ENCODE results near the gene PPFIBP1.

DNA sequence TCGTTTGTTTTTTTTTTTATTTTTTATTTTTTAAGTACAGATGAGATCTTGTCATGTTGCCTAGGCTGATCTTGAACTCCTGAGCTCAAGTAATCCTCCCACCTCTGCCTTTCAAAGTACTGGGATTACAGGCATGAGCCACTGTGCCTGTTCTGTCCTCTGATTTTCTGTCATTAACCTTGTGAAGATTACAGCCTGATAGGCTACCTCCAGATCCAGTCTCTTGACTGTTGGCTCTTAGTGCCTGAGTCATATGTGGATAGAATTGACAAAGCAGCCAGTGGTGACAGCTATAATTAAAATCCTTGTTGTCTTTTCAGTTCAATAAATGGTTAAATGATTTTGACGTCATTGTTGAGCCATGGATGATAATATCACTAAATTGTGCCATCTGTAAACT is 151.0 kb downstream of the PPFIBP1 start:
- TF ChIP-seq, protein P1, sequence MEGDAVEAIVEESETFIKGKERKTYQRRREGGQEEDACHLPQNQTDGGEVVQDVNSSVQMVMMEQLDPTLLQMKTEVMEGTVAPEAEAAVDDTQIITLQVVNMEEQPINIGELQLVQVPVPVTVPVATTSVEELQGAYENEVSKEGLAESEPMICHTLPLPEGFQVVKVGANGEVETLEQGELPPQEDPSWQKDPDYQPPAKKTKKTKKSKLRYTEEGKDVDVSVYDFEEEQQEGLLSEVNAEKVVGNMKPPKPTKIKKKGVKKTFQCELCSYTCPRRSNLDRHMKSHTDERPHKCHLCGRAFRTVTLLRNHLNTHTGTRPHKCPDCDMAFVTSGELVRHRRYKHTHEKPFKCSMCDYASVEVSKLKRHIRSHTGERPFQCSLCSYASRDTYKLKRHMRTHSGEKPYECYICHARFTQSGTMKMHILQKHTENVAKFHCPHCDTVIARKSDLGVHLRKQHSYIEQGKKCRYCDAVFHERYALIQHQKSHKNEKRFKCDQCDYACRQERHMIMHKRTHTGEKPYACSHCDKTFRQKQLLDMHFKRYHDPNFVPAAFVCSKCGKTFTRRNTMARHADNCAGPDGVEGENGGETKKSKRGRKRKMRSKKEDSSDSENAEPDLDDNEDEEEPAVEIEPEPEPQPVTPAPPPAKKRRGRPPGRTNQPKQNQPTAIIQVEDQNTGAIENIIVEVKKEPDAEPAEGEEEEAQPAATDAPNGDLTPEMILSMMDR (IDR thresholded peaks at IDR 0.05) = no peak
- TF ChIP-seq POLR2A (IDR thresholded peaks at IDR 0.05) (no peak), POLR2AphosphoS5 (IDR thresholded peaks at IDR 0.05) (no peak), EP300 (IDR thresholded peaks at IDR 0.05) (no peak)

All from suprapubic skin (tissue), 4 donors.